ENCODE results near the gene FAM107B. TPM values are rescaled to one million over a fixed set of nuclear protein-coding genes. Genes with fewer than 3 reads are reported as not detected.

FAM107B gene
- polyA plus RNA-seq, 2 donors = 9.0 to 24.2 TPM

- no peak overlapping the region for H3K4me3 ChIP-seq (ENCODE audit: low read depth in 1 of 2, low read length in 2 of 2)
- no peaks in the 10 kb centered on the region for H3K36me3 ChIP-seq (ENCODE audit: control insufficient read depth in 2 of 2, insufficient read depth in 2 of 2, low read length in 1 of 2)
- WGBS, 2 donors = 41 to 54% methylated on average over 1 of the region's 1 CpG
- peaks cover 0 to 2% of the 10 kb centered on the region in 2 donors for H3K4me1 ChIP-seq (ENCODE audit: control insufficient read depth in 2 of 2, insufficient read depth in 2 of 2, low read length in 1 of 2)
- H3K27ac ChIP-seq (ENCODE audit: low read depth in 2 of 2, low read length in 1 of 2) = no peak overlapping the region
- no peaks in the 10 kb centered on the region for H3K27me3 ChIP-seq (ENCODE audit: control insufficient read depth in 1 of 2, insufficient read depth in 2 of 2, low read length in 2 of 2)
- no peaks in the 10 kb centered on the region for H3K9me3 ChIP-seq (ENCODE audit: control insufficient read depth in 2 of 2, insufficient read depth in 1 of 2, low read depth in 1 of 2, low read length in 1 of 2)
Measured at GRCh38 chr10:14573666-14574261, 200.9 kb downstream of the FAM107B start.

DNA sequence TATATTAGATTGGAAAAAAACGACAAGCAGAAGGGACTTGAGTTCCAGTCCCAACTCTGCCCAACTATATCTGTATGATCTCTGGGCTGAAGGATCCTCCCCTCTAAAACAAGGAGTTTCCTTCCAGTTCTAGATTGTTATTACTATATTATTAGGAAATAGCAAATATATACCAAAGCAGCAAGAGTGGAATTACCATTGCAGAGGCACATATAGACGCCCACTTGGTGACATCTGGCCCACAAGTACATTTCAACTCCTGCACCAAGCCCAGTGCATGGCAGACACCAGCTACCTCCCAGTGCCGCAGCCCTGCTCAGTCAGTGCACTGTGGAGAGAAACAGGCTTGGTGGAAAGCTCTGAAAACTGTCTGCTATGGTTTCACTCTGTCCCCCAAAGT is 201.9 kb downstream of the FAM107B start:
- no peaks in the 10 kb centered on the region for H3K9me3 ChIP-seq (ENCODE audit: control insufficient read depth in 2 of 2, insufficient read depth in 1 of 2, low read depth in 1 of 2, low read length in 1 of 2)
- no peak overlapping the region for H3K27ac ChIP-seq (ENCODE audit: low read depth in 2 of 2, low read length in 1 of 2)
- no peak overlapping the region for H3K4me3 ChIP-seq (ENCODE audit: low read depth in 1 of 2, low read length in 2 of 2)
- peaks cover 0 to 2% of the 10 kb centered on the region in 2 donors for H3K4me1 ChIP-seq (ENCODE audit: control insufficient read depth in 2 of 2, insufficient read depth in 2 of 2, low read length in 1 of 2)
- 90 to 92% methylated on average over 3 of the region's 3 CpGs for WGBS, 2 donors
- H3K36me3 ChIP-seq (ENCODE audit: control insufficient read depth in 2 of 2, insufficient read depth in 2 of 2, low read length in 1 of 2) = peaks cover 0 to 2% of the 10 kb centered on the region in 2 donors
- no peaks in the 10 kb centered on the region for H3K27me3 ChIP-seq (ENCODE audit: control insufficient read depth in 1 of 2, insufficient read depth in 2 of 2, low read length in 2 of 2)

DNA sequence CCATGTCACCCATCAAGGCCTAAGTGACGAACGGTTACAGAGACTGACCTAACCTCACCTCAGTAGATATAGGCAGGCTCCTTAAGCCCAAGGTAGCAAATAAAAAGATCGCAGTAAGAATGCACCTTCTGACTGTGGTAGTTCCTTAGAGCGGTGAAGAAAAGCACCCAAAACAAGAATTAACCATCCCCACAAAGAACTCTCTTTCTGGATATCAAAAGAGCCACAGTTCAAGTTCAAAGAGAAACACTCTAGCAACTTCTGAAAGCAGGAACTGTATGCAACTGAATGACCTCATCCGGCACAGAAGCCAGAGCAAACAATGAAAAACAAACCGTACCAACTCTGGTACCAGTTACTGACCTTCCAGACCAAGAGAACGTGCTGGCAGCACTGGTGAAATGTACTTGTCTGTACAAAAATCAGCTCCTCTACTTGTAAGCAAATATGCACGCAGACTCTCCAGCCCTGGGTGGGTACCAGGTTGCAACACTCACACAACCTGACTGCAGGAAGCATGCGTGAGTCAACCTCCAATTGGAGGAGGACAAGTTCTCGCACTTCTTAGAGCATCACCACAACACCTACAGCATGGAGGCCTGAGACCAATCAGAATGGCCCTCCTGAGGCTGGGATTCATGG is 202.7 kb downstream of the FAM107B start:
- H3K9me3 ChIP-seq (ENCODE audit: control insufficient read depth in 2 of 2, insufficient read depth in 1 of 2, low read depth in 1 of 2, low read length in 1 of 2) = no peaks in the 10 kb centered on the region
- H3K36me3 ChIP-seq (ENCODE audit: control insufficient read depth in 2 of 2, insufficient read depth in 2 of 2, low read length in 1 of 2) = peaks cover 0 to 2% of the 10 kb centered on the region in 2 donors
- H3K4me3 ChIP-seq (ENCODE audit: low read depth in 1 of 2, low read length in 2 of 2) = no peak overlapping the region
- peak overlapping the region; percentile 69 to 77 for H3K27ac ChIP-seq (ENCODE audit: low read depth in 2 of 2, low read length in 1 of 2)
- peaks cover 0 to 2% of the 10 kb centered on the region in 2 donors for H3K4me1 ChIP-seq (ENCODE audit: control insufficient read depth in 2 of 2, insufficient read depth in 2 of 2, low read length in 1 of 2)
- no peaks in the 10 kb centered on the region for H3K27me3 ChIP-seq (ENCODE audit: control insufficient read depth in 1 of 2, insufficient read depth in 2 of 2, low read length in 2 of 2)
- WGBS, 2 donors = 49 to 56% methylated on average over 10 of the region's 10 CpGs

GRCh38 chr10:14570800-14571199 is 203.9 kb downstream of the FAM107B start:
- H3K4me3 ChIP-seq (ENCODE audit: low read depth in 1 of 2, low read length in 2 of 2) = no peak overlapping the region
- 56 to 58% methylated on average over 1 of the region's 1 CpG for WGBS, 2 donors

GRCh38 chr10:14569274-14570060 is 205.2 kb downstream of the FAM107B start:
- no peak overlapping the region for H3K4me3 ChIP-seq (ENCODE audit: low read depth in 1 of 2, low read length in 2 of 2)
- no peaks in the 10 kb centered on the region for H3K9me3 ChIP-seq (ENCODE audit: control insufficient read depth in 2 of 2, insufficient read depth in 1 of 2, low read depth in 1 of 2, low read length in 1 of 2)
- H3K36me3 ChIP-seq (ENCODE audit: control insufficient read depth in 2 of 2, insufficient read depth in 2 of 2, low read length in 1 of 2) = peaks cover 0 to 2% of the 10 kb centered on the region in 2 donors
- peaks cover 0 to 2% of the 10 kb centered on the region in 2 donors for H3K4me1 ChIP-seq (ENCODE audit: control insufficient read depth in 2 of 2, insufficient read depth in 2 of 2, low read length in 1 of 2)
- WGBS, 2 donors = 58 to 63% methylated on average over 9 of the region's 9 CpGs
- no peaks in the 10 kb centered on the region for H3K27me3 ChIP-seq (ENCODE audit: control insufficient read depth in 1 of 2, insufficient read depth in 2 of 2, low read length in 2 of 2)
- peak overlapping the region; percentile 70 to 84 for H3K27ac ChIP-seq (ENCODE audit: low read depth in 2 of 2, low read length in 1 of 2)

More at GRCh38 chr10:14570800-14571199, 203.9 kb downstream of the FAM107B start:
- Histone ChIP-seq H3K36me3 (ENCODE audit: control insufficient read depth in 2 of 2, insufficient read depth in 2 of 2, low read length in 1 of 2) (peaks cover 0 to 2% of the 10 kb centered on the region in 2 donors), H3K4me1 (ENCODE audit: control insufficient read depth in 2 of 2, insufficient read depth in 2 of 2, low read length in 1 of 2) (peaks cover 0 to 2% of the 10 kb centered on the region in 2 donors), H3K27ac (ENCODE audit: low read depth in 2 of 2, low read length in 1 of 2) (peak overlapping the region; percentile 46 to 70), H3K27me3 (ENCODE audit: control insufficient read depth in 1 of 2, insufficient read depth in 2 of 2, low read length in 2 of 2) (no peaks in the 10 kb centered on the region), H3K9me3 (ENCODE audit: control insufficient read depth in 2 of 2, insufficient read depth in 1 of 2, low read depth in 1 of 2, low read length in 1 of 2) (no peaks in the 10 kb centered on the region)

DNA sequence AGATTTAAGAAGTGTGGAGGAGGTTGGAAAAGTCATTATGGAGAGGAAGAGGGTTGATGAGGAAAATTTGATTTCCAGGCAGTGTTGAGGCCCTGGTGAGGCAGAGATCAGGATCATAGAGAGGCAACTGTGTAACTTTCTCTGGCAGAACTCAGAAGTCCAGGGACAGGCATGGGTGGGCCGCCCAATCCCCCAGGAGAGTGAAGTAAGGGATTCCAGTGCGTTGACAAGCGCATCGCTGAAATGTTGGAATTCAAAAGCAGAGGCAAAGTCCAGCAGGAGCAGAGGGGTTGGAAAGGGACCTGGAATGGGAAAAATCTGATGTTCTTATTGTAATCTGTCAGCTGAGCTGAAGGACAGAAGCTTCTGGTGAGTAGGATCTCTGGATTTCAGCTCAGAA is 207.3 kb downstream of the FAM107B start:
- Histone ChIP-seq H3K9me3 (ENCODE audit: control insufficient read depth in 2 of 2, insufficient read depth in 1 of 2, low read depth in 1 of 2, low read length in 1 of 2) (no peaks in the 10 kb centered on the region), H3K36me3 (ENCODE audit: control insufficient read depth in 2 of 2, insufficient read depth in 2 of 2, low read length in 1 of 2) (peaks cover 0 to 2% of the 10 kb centered on the region in 2 donors), H3K4me3 (ENCODE audit: low read depth in 1 of 2, low read length in 2 of 2) (no peak overlapping the region), H3K27me3 (ENCODE audit: control insufficient read depth in 1 of 2, insufficient read depth in 2 of 2, low read length in 2 of 2) (no peaks in the 10 kb centered on the region), H3K27ac (ENCODE audit: low read depth in 2 of 2, low read length in 1 of 2) (no peak overlapping the region), H3K4me1 (ENCODE audit: control insufficient read depth in 2 of 2, insufficient read depth in 2 of 2, low read length in 1 of 2) (peaks cover 0 to 2% of the 10 kb centered on the region in 2 donors)
- 91 to 95% methylated on average over 4 of the region's 4 CpGs for WGBS, 2 donors

DNA sequence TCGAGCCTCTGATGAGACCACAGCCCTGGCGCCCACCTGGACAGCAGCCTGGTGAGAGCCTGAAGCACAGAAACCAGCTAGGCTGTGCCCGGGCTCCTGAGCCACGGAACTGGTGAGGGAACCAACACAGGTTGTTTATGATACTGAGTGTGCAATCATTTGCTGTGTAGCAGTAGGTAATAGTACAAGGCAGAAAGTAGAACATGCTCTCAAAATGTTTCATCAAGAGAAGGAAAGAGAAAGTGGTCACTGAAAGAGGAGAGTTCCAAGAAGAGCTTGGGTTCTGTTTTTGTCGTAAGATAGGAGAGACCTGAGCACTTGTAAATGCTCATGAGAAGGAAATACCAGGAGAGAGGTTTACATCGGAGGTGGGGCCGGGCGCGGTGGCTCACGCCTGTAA is 208.2 kb downstream of the FAM107B start:
- Histone ChIP-seq H3K27me3 (ENCODE audit: control insufficient read depth in 1 of 2, insufficient read depth in 2 of 2, low read length in 2 of 2) (no peaks in the 10 kb centered on the region), H3K4me1 (ENCODE audit: control insufficient read depth in 2 of 2, insufficient read depth in 2 of 2, low read length in 1 of 2) (peaks cover 0 to 2% of the 10 kb centered on the region in 2 donors), H3K4me3 (ENCODE audit: low read depth in 1 of 2, low read length in 2 of 2) (no peak overlapping the region), H3K9me3 (ENCODE audit: control insufficient read depth in 2 of 2, insufficient read depth in 1 of 2, low read depth in 1 of 2, low read length in 1 of 2) (no peaks in the 10 kb centered on the region), H3K36me3 (ENCODE audit: control insufficient read depth in 2 of 2, insufficient read depth in 2 of 2, low read length in 1 of 2) (peaks cover 0 to 2% of the 10 kb centered on the region in 2 donors), H3K27ac (ENCODE audit: low read depth in 2 of 2, low read length in 1 of 2) (no peak overlapping the region)
- WGBS, 2 donors = 94 to 96% methylated on average over 10 of the region's 10 CpGs

GRCh38 chr10:14565199-14565598 is 209.5 kb downstream of the FAM107B start:
- H3K4me3 ChIP-seq (ENCODE audit: low read depth in 1 of 2, low read length in 2 of 2) = no peak overlapping the region
- H3K4me1 ChIP-seq (ENCODE audit: control insufficient read depth in 2 of 2, insufficient read depth in 2 of 2, low read length in 1 of 2) = peaks cover 0 to 4% of the 10 kb centered on the region in 2 donors
- WGBS, 2 donors = 75 to 76% methylated on average over 5 of the region's 5 CpGs
- peaks cover 0 to 2% of the 10 kb centered on the region in 2 donors for H3K36me3 ChIP-seq (ENCODE audit: control insufficient read depth in 2 of 2, insufficient read depth in 2 of 2, low read length in 1 of 2)
- H3K27me3 ChIP-seq (ENCODE audit: control insufficient read depth in 1 of 2, insufficient read depth in 2 of 2, low read length in 2 of 2) = no peaks in the 10 kb centered on the region
- H3K9me3 ChIP-seq (ENCODE audit: control insufficient read depth in 2 of 2, insufficient read depth in 1 of 2, low read depth in 1 of 2, low read length in 1 of 2) = no peaks in the 10 kb centered on the region
- no peak overlapping the region for H3K27ac ChIP-seq (ENCODE audit: low read depth in 2 of 2, low read length in 1 of 2)

- H3K4me1 ChIP-seq (ENCODE audit: control insufficient read depth in 2 of 2, insufficient read depth in 2 of 2, low read length in 1 of 2) = peaks cover 0 to 4% of the 10 kb centered on the region in 2 donors
- H3K27ac ChIP-seq (ENCODE audit: low read depth in 2 of 2, low read length in 1 of 2) = no peak overlapping the region
- H3K27me3 ChIP-seq (ENCODE audit: control insufficient read depth in 1 of 2, insufficient read depth in 2 of 2, low read length in 2 of 2) = no peaks in the 10 kb centered on the region
- peaks cover 0 to 2% of the 10 kb centered on the region in 2 donors for H3K36me3 ChIP-seq (ENCODE audit: control insufficient read depth in 2 of 2, insufficient read depth in 2 of 2, low read length in 1 of 2)
- H3K9me3 ChIP-seq (ENCODE audit: control insufficient read depth in 2 of 2, insufficient read depth in 1 of 2, low read depth in 1 of 2, low read length in 1 of 2) = no peaks in the 10 kb centered on the region
- no peak overlapping the region for H3K4me3 ChIP-seq (ENCODE audit: low read depth in 1 of 2, low read length in 2 of 2)
- WGBS, 2 donors = 62 to 63% methylated on average over 5 of the region's 5 CpGs
Measured at GRCh38 chr10:14564268-14564744, 210.4 kb downstream of the FAM107B start.
